Type B pancreatic cell (in vitro differentiated cells): ENCODE measurements around the gene TPD52L2. TPM values are rescaled to one million over a fixed set of nuclear protein-coding genes. Genes with fewer than 3 reads are reported as not detected.
A peak's percentile ranks its signal among the peaks of the same experiment; 100 is the strongest.

Experiments
- DNase-seq: peaks from one replicate; pipeline ENCODE4 v3.0.0; 2021; ENCODE audit warnings: mixed read lengths; ENCODE audit not compliant: unreplicated experiment; ENCODE audit errors: extremely low spot score
- H3K27ac Mint-ChIP-seq: 2 replicates; pipeline ENCODE4 v1.8.0; 2021; ENCODE audit warnings: mild to moderate bottlenecking, mixed read lengths
- H3K27me3 Mint-ChIP-seq: 2 replicates; pipeline ENCODE4 v1.8.0; 2021; ENCODE audit warnings: mixed read lengths
- H3K36me3 Mint-ChIP-seq: 2 replicates; pipeline ENCODE4 v1.8.0; 2021; ENCODE audit warnings: mixed read lengths
- H3K4me1 Mint-ChIP-seq: one replicate; pipeline ENCODE4 v1.8.0; 2021; ENCODE audit warnings: mixed read lengths; ENCODE audit not compliant: unreplicated experiment
- H3K4me3 Mint-ChIP-seq: 2 replicates; pipeline ENCODE4 v1.8.0; 2021; ENCODE audit warnings: mild to moderate bottlenecking, mixed read lengths
- H3K9me3 Mint-ChIP-seq: 2 replicates; pipeline ENCODE4 v1.8.0; 2021; ENCODE audit warnings: mixed read lengths
- total RNA-seq: library from RNA; stranded (reverse); gene quantifications from 2 replicates; pipeline ENCODE4 v1.2.1, GENCODE V29; 2021; ENCODE audit warnings: low replicate concordance
- TF ChIP-seq, protein P1 (sequence below): fragments of 200-600 bp; sonication (generic); conservative IDR thresholded peaks from 2 replicates; pipeline ENCODE4 v1.5.0; 2021; ENCODE audit warnings: antibody characterized with exemption, mild to moderate bottlenecking

TPD52L2 gene
- total RNA-seq, 1 donor from 2014 or later: 76.5 TPM

DNA sequence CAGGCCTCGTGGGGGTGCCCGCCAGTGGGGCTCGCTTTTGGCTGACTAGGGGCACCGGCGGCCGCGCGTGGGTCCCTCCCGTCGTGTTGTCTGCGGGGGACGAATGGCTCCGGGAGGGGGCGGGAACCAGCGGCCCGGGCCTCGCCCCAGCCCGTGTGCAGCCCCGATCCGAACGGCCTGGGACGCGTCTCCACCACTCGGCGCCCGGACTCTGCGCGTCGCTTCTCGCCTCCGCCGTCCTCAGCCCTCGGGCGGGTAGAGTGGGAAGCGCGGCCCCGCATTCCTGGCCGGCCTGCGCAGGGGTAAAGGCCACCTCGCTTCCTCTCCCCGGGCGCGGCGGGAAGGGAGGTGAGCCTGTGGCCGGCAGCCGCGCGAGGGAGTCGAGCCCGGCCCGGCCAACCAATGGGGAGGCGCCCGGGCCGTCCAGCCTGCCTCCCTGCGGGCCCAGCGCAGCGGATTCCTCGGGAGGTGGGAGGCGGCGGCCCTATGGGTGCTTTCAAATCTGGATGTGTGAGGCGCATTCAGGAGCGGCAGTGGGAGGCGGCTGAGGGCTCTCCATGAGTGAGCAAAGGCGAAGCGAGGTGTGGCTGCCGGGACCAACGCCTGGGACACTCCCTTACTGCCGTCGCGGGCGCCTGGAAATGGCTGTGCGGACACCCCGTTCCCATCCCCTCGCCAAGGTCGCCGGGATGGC lies 32.9 kb upstream of the TPD52L2 start:
- DNase-seq: no peak
- peaks cover 23% of the 10 kb centered on the region for H3K4me1 Mint-ChIP-seq
- no peaks in the 10 kb centered on the region for H3K9me3 Mint-ChIP-seq
- no peak overlapping the region for H3K27ac Mint-ChIP-seq
- H3K4me3 Mint-ChIP-seq: peak overlapping the region; percentile 69
- no peaks in the 10 kb centered on the region for H3K36me3 Mint-ChIP-seq
- TF ChIP-seq, protein P1, sequence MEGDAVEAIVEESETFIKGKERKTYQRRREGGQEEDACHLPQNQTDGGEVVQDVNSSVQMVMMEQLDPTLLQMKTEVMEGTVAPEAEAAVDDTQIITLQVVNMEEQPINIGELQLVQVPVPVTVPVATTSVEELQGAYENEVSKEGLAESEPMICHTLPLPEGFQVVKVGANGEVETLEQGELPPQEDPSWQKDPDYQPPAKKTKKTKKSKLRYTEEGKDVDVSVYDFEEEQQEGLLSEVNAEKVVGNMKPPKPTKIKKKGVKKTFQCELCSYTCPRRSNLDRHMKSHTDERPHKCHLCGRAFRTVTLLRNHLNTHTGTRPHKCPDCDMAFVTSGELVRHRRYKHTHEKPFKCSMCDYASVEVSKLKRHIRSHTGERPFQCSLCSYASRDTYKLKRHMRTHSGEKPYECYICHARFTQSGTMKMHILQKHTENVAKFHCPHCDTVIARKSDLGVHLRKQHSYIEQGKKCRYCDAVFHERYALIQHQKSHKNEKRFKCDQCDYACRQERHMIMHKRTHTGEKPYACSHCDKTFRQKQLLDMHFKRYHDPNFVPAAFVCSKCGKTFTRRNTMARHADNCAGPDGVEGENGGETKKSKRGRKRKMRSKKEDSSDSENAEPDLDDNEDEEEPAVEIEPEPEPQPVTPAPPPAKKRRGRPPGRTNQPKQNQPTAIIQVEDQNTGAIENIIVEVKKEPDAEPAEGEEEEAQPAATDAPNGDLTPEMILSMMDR: no peak
- H3K27me3 Mint-ChIP-seq: peaks cover 15% of the 10 kb centered on the region

DNA sequence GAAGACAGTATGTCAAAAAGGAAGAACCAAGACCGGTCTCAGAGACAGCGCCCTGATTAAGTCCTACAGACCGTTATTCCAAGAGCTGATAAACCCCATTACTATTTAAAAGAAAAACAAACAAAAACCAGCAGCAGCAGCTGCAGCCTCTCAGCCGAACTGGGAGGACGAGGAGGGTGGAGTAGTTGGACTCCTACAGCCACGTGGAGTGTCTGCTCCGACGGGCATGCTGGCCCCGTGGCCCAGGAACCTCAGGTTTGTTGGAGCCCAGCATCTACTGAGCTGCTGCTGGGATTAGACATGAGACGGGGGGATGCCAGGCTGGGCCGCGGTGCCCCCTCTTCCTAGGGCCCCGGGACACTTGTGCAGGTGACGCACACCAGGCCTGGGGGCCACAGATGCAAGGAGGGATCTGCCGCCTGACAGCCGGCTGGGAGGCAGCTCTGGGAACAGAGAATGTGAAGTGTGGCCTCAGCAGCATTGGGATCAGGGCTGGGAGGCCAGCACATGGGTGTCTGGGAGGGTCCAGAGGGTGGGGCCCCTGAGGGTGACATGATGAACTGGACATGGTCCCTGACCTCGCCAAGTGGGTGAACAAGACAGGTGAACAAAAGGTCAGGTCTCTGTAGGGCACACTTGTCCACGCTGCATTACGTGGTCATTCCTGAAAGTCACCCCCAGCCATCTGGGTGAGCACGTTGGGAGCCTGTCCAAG lies 31.1 kb upstream of the TPD52L2 start:
- H3K27ac Mint-ChIP-seq: peak overlapping the region; percentile 12
- H3K4me1 Mint-ChIP-seq: peaks cover 23% of the 10 kb centered on the region
- peaks cover 10% of the 10 kb centered on the region for H3K27me3 Mint-ChIP-seq
- TF ChIP-seq, protein P1: no peak
- no peak for DNase-seq
- H3K4me3 Mint-ChIP-seq: peak overlapping the region; percentile 53
- no peaks in the 10 kb centered on the region for H3K36me3 Mint-ChIP-seq
- H3K9me3 Mint-ChIP-seq: no peaks in the 10 kb centered on the region

DNA sequence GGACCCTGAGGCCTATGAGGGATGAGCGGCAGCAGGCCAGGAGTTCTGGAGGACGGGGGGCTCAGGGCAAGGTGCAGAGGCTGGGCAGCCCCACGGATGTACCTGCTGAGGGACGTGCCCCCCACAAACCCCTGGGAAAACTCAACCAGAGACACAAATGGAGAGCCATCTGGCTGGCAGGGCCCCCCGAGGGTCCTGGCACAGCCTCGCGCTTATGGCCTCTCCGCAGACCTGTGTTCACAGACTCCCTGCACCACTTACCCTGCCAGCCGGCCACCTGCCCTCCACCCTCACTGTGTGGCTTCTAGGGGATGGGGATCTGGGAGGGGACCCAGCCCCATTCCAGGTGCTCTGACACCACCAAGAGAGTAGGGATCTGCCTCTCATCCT lies 30.6 kb upstream of the TPD52L2 start:
- Mint-ChIP-seq H3K27me3 (peaks cover 7% of the 10 kb centered on the region), H3K4me1 (peaks cover 17% of the 10 kb centered on the region), H3K9me3 (no peaks in the 10 kb centered on the region), H3K36me3 (no peaks in the 10 kb centered on the region), H3K27ac (peak overlapping the region; percentile 56), H3K4me3 (no peak overlapping the region)
- no peak for DNase-seq
- TF ChIP-seq, protein P1: no peak

DNA sequence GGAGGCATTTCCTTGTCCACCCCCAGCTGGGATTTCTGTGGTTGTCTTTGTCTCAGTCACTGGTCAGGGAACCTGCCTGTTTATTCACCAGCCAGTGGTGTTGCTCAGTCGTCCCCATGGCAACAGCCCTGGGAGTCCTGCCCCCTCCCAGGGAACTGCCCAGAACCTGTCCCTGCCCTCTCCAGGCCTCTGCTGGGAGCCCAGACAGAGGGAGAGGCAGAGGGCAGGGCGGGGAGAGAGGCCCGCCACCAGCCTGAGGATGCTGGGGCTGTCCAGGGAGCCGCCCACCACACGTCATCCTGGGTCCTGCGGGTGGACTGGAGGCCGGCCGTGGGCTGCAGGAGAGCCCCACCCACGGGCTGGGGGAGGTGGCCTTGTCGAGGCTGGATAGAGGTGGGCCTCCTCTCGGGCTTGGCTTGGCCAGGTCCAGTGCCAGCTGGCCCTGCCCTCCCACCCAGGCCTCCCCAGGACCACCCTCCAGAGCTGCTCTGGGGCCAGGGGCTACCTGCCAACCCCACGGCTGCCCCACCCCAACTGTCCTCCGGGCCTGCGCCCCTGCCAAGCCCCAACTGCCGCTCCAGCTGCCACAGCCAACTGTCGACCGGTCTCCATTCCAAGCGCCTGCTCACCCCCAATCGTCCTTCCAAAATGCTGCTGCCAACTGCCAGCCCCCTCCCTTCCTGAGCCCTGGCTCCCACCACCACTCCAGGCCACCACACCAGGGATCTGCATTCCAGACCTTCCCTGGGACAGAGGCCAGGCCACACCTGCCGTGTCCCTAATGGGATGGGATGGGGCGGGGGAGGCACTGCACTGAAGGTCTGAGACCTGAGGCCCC lies 29.8 kb upstream of the TPD52L2 start:
- no peak for DNase-seq
- Mint-ChIP-seq H3K9me3 (no peaks in the 10 kb centered on the region), H3K4me3 (peak overlapping the region; percentile 76), H3K27me3 (no peaks in the 10 kb centered on the region), H3K4me1 (peaks cover 10% of the 10 kb centered on the region), H3K27ac (peak overlapping the region; percentile 56), H3K36me3 (no peaks in the 10 kb centered on the region)
- TF ChIP-seq, protein P1: no peak

DNA sequence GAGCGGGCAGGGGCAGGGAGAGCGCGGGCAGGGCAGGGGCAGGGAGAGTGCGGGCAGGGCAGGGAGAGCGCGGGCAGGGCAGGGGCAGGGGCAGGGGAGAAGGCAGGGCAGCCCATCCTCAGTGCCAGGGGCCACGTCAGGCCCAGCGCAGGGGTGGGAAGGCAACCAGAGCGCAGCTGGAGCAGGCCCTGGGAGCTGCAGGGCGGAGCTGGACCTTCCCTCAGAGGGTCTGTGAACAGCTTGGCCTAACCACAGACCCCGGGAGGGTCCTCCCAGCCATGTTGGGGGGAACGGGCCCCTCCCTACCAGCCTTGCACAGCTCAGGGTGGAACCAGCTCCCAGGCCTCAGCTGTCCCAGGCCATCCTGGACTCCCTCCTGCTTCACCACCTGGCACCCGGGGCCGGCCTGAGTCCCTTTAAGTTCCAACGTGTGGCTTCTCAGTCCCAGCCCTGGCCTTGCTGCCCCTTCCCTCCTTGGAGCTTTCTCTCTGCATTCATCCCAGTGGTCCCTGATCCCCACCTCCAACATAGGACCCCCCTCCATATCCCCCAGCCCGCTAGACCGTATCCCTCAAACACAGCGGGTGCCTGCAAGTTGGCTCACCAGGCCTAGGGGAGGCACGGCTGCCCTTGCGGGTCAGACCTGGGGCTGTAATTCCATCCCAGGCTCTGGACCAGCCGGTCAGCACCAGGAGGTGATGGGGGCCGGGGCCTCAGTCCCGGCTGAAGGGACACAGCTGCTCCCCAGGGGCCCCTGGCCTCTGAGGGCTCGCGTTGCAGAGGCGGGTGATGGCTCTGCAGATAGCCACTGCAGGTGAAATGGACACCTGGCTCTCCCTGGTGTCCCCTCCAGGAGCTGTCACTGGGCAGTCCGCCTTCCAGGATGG lies 28.4 kb upstream of the TPD52L2 start:
- Mint-ChIP-seq H3K4me1 (peaks cover 10% of the 10 kb centered on the region), H3K4me3 (no peak overlapping the region), H3K9me3 (no peaks in the 10 kb centered on the region), H3K27ac (no peak overlapping the region), H3K27me3 (no peaks in the 10 kb centered on the region), H3K36me3 (no peaks in the 10 kb centered on the region)
- TF ChIP-seq, protein P1: no peak
- DNase-seq: no peak
